HL-60/S4 treated with phorbol 12-myristate 13-acetate at 8.2 ng/mL for 4 days and 3 days (cell line): ENCODE data around the gene CIB1.

Source experiments
- in situ Hi-C: fragments of 300-500 bp; cut with MboI; formaldehyde crosslinking; loops from 2 replicates; pipeline ENCODE4 v1.15.0; 2022; ENCODE audit warnings: low sequenced_read_pairs

The CIB1 gene

DNA sequence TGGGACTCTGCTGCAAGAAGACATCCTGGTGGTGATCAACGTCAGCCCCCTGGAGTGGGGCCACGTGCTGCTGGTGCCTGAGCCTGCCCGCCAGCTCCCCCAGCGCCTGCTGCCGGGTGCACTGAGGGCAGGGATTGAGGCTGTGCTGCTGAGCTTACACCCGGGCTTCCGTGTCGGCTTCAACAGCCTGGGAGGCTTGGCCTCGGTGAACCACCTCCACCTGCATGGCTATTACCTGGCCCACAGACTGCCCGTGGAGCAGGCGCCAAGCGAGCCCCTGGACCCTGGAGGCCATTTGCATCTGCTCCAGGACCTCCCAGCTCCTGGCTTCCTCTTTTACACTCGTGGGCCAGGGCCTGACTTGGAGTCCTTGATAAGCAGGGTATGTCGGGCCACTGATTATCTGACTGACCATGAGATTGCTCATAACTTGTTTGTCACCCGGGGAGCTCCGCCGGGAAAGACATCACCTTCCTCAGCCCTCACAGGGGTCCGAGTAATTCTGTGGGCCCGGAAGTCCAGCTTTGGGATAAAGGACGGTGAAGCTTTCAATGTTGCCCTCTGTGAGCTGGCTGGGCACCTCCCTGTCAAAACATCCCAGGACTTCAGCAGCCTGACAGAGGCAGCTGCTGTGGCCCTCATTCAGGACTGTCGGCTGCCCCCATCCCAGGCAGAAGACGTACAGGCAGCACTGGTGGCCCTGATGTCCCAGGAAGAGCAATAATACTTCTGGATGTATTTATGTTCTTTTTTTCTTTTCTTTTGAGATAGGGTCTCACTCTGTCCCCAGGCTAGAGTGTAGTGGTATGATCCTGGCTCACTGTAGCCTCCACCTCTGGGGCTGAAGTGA, 7.8 kb upstream of the CIB1 start:
- in situ Hi-C loops = no loop called here

DNA sequence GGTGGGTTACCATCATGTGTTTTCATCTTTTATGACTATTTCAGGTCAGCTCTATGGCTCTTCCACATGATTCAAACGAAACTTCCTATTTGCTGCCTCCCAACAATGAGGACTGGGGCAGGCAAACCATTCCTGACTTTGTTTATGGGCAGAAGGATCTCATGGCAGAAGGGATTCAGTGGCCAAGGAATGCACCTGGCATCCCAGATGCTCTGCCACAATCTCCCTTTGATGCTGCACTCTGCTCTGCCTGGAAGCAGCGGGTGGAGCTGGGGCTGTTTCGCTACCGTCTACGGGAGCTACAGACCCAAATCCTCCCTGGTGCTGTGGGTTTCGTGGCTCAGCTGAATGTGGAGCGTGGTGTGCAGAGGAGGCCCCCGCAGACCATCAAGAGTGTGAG, 7.1 kb upstream of the CIB1 start:
- in situ Hi-C loops = no loop called here

DNA sequence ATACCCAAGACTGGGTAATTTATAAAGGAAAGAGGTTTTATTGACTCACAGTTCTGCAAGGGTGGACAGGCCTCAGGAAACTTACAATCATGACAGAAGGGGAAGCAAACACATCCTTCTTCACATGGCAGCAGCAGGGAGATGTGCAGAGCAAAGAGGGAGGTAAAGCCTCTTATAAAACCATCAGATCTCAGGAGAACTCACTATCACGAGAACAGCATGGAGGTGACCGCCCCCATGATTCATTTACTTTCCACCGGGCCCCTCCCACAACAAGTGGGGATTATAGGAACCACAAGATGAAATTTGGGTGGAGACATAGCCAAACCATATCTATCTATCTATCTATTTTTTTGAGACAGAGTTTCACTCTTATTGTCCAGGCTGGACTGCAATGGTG, 5.6 kb upstream of the CIB1 start:
- in situ Hi-C loops = no loop called here

DNA sequence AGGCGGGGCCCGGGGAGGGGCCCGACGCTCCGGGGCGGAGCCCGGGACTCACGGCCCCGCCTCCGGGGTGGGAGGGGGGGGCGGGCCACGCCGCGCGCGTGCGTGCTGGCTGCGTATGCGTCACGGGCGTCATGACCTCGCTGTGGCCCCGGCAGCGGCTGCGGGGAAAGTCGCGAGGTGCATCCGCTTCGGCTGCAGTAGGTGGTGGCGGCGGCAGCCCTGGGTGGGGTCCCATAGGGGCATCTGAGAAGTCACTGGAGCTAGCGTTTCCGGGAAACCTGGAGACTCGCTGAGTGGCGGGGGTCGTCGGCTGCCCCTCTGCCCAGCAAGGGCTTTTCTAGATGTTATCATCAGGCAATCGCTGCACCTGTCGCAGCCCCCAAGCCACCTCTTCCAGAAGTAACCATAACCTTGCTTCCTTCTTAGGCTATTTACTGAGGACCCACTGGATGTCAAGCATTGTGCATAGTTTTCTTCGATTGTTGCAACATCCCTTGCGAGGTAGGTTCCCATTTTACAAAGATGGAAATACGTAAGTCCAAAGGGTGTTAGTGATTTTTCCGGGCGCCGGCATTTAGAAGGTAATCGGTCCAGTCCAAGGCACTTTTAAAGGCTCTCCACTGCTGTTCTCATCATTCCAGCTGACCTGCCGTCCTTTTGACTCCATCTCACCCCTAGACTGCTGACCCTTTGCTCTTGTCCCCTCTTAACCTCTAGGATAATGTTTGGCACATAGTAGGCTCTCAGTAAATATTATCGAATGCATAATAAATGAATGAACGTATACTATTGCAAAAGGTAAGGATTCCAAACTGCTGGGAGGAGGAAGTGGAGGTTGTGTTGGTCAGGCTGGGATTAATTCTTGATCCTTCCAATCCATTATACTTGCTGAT, 601 bp upstream of the CIB1 start, which contains the start of gene GDPGP1:
TSS of gene GDPGP1 (plus strand) at position 114 of the 893 bp plus-strand sequence. CDS start 6,700 bp downstream, outside the sequence.
- in situ Hi-C loops = no loop called here

DNA sequence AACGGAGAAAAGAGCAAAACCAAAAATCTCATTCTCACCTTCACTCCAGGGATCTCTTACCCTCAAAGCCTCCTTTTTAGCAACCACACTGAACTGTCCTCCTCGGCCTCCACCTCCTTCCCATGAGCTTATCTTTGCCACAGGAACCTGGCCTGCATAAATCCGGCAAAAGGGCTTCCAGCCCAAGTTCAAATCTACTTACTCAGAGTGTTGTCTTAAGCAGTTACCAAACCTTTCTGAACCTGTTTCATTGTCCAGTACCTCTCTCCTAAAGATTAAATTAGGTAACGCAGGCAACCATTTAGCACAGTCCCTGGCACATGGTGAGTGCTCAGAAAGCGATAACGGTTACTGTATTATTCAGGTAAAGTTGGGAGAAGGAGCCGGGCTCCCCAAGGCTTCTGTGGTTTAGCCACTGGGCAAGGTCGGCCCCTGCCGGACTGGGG, 777 bp downstream of the CIB1 start:
- in situ Hi-C loops = no loop called here

DNA sequence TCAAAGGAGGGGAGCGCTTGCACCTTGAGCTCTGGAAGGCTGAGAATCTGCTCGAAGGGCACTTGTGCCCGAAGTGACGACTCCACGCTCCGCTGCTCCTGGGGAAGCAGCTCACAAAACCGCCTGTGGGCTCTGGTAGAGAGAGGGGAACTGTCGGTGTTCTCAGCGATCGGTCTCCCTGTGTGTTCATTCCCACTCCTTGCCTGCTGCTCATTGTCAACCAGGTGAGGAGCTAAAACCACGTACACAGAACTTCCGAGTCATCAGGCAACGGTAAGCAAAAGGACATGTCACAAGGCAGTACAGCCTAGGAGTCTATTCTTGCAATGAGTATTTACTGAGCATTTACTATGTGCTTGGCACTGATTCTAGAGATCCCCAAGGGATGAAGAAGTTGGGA, 1.5 kb downstream of the CIB1 start:
- in situ Hi-C loops = no loop called here

DNA sequence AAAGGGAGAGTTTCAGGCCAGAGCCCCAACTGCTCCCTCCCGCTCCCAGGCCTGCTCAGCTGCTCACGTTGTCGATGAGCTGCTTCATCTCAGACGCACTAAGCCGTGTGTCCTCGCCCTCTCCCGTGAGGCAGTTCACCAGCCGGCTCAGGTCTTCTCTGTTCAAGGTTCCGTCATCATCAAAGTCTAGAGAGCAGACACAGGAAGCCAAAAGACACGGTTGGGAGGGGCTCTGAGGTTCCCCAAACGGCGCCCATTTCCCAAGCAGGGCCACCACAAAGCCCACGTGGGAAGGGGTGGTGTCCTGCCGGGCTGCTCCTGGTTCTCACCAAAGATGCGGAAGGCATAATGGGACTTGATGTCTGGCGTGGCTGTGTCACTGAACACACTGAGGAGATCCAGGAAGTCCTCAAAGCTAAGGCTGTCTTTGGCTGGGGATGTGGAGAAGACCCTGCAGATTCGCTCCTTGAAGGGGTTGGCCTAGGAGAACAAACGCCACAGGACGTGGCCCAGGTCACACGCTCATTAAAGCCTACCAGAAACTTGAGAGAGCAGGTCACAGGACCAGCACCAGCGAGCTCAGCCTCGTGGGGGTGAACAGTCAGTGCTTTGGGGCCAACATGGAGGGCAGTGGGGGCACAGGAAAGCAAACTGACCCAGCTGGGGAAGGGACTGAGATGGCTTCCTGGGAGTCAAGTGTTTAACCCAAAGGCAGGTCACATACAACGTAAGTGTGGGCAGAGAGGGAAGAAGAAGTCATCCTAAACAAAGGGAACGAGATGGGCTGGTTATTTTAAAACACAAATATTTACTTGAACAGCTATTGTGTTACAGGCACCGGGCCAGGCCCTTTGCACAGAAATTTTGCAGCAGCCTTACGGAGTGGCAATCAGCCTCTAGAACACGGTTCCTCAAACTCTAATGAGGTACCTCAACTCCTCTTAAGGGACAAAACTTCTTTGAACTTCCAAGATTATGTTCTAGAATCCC, 2.4 kb downstream of the CIB1 start:
- in situ Hi-C loops = no loop called here

DNA sequence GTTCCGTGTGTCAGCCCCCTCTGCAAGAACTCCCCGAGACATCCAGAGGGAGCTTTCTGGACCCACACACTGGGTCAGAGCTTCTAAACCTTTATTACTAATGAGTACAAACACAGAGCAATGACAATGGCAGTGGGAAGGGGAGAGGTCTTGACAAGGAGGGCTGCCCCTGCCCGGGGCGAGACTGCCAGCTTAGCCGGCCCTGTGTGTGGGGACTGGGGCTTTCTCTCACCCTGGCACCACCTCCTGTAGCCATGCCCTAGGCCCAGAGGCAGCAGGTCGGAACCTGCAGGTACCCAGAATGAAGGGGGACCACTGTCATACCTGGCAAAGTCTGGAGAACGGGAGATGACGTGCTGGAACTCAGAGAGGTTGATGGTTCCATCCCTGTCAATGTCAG, 3.1 kb downstream of the CIB1 start:
- in situ Hi-C loops = no loop called here

DNA sequence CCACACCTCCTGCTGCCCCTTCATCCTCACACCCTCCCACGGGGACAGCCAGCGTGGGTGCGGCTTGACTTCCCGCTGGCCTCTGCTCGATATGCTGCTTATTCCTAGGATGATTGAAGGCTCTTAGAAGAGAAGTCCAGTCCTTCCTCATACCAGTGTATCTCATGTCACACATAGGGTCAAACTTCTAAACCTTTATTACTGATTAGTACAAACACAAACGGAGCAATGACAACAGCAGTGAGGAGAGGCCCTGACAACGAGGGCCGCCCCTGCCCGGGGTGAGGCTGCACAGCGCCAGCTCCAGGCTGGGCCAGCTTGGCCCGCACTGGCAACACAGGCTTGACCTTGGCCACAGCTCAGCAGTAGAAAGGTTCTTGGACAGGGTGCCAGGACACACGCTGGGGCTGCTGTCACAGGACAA, 3.7 kb downstream of the CIB1 start:
- in situ Hi-C loops = no loop called here

DNA sequence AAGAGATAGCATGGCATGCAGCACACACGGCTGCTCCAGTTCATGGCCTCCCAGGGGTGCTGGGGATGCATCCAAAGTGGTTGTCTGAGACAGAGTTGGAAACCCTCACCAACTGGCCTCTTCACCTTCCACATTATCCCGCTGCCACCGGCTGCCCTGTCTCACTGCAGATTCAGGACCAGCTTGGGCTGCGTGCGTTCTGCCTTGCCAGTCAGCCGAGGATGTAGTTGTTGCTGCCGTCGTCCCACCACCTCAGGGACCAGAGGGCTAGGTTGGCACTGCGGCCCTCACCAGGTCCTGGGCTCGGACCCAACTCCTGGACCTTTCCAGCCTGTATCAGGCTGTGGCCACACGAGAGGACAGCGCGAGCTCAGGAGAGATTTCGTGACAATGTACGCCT, 4.8 kb downstream of the CIB1 start:
- in situ Hi-C loops = loop anchor here (10.0 kb wide), 1 partner anchor 64 kb away; no protein-coding TSS in a partner anchor

DNA sequence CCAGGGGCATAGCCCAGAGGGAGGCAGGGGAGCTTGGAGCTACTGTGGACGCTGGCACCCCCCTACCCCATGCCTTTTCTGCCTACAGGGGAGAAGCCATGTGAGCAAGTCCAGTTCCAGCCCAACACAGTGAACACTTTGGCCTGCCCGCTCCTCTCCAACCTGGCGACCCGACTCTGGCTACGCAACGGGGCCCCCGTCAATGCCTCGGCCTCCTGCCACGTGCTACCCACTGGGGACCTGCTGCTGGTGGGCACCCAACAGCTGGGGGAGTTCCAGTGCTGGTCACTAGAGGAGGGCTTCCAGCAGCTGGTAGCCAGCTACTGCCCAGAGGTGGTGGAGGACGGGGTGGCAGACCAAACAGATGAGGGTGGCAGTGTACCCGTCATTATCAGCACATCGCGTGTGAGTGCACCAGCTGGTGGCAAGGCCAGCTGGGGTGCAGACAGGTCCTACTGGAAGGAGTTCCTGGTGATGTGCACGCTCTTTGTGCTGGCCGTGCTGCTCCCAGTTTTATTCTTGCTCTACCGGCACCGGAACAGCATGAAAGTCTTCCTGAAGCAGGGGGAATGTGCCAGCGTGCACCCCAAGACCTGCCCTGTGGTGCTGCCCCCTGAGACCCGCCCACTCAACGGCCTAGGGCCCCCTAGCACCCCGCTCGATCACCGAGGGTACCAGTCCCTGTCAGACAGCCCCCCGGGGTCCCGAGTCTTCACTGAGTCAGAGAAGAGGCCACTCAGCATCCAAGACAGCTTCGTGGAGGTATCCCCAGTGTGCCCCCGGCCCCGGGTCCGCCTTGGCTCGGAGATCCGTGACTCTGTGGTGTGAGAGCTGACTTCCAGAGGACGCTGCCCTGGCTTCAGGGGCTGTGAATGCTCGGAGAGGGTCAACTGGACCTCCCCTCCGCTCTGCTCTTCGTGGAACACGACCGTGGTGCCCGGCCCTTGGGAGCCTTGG, 5.6 kb downstream of the CIB1 start:
- in situ Hi-C loops = loop anchor here (10.0 kb wide), 1 partner anchor 63 kb away; no protein-coding TSS in a partner anchor

DNA sequence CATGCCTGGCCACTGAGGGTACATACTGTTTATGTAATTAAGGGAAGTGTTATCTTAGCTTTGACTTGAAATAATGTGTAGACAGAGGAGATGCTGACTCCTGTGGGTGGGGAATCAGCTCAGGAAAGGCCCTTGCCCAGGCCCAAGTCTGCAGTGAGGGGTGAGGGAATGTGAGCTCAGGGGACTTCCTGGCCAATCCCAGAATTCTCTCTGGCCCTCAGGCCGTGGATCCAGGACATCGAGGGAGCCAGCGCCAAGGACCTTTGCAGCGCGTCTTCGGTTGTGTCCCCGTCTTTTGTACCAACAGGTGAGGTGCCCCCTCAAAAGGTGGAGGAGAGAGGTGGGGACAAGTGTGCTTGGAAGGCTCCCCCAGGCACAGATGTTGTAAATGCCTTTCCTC, 6.4 kb downstream of the CIB1 start:
- in situ Hi-C loops = loop anchor here (10.0 kb wide), 1 partner anchor 63 kb away; no protein-coding TSS in a partner anchor

DNA sequence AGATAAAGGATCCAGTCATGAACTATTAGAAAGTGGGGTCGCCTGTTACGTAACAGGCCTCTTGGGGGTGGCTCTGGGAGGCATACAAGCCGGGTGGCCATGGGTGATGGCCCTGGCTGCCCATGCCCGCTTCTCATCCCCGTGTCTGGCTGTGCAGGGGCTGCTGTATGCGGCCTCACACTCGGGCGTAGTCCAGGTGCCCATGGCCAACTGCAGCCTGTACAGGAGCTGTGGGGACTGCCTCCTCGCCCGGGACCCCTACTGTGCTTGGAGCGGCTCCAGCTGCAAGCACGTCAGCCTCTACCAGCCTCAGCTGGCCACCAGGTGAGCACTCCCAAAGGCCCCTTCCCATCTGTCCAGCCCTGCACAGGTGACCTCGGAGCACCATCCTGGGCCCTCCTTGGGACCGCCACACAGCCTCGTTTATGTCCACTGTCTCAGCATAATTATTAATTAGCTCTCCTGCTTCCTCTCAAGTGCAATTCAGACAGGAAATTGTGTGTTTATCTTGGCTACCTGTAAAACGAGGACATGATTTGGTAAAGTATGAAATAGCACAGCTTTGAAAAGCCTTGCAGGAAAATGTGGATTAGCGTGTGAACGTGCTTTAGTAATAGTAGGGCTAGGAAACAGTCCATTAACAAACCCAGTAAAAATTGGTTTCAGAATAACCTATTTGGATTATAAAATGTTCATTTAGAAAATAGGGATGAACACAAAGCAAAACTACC, 8.1 kb downstream of the CIB1 start:
- in situ Hi-C loops = loop anchor here (10.0 kb wide), 1 partner anchor 61 kb away; no protein-coding TSS in a partner anchor

DNA sequence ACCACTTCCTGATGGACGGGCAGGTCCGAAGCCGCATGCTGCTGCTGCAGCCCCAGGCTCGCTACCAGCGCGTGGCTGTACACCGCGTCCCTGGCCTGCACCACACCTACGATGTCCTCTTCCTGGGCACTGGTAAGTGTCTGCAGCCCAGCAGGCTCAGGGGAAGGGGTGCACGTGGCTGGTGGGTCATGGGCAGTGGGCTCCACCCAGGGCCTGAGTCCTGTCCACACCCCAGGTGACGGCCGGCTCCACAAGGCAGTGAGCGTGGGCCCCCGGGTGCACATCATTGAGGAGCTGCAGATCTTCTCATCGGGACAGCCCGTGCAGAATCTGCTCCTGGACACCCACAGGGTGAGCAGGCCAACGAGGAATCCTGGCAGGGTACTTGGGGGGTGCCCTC, 8.7 kb downstream of the CIB1 start:
- in situ Hi-C loops = loop anchor here (10.0 kb wide), 1 partner anchor 60 kb away; no protein-coding TSS in a partner anchor

DNA sequence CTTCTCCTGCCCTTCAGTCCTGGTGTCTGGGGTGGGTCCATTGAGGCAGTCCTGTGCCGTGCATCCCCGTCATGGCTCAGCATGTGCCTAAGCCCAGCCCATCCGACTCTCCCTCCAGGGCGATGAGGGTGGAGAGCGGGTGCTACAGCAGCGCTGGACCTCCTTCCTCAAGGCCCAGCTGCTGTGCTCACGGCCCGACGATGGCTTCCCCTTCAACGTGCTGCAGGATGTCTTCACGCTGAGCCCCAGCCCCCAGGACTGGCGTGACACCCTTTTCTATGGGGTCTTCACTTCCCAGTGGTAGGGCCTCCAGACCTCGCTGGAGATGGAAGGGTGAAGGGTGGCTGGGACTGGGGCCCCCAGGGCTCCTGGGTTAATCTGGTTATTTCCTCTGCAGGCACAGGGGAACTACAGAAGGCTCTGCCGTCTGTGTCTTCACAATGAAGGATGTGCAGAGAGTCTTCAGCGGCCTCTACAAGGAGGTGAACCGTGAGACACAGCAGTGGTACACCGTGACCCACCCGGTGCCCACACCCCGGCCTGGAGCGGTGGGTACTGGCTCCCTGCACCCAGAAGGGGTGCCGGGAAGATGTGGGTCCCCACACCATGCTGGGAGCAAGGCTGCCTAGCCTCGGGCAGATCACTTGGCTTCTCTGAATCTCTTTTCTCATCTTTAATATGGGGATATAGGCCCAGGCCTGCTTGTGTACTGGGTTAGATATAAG, 10.1 kb downstream of the CIB1 start:
- in situ Hi-C loops = loop anchor here (10.0 kb wide), 1 partner anchor 59 kb away; no protein-coding TSS in a partner anchor

DNA sequence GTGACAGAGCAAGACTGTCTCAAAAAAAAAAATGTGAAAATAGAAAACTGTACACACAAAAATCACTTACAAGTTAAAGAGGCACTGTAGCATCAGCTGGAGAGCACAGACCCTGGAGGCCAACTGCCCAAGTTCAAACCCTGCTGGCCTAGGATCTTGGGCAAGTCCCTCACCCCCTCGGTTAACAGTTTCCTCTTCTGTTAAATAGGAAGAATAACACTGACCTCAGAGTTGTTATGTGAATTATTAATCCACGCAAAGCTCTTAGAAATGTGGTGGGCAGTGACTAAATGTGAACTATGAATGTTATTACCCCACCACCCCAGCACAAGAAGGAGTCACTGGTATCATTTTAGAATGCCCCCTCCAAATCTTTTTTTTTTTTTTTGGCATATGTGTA, 11.2 kb downstream of the CIB1 start:
- in situ Hi-C loops = loop anchor here (10.0 kb wide), 1 partner anchor 58 kb away; no protein-coding TSS in a partner anchor

DNA sequence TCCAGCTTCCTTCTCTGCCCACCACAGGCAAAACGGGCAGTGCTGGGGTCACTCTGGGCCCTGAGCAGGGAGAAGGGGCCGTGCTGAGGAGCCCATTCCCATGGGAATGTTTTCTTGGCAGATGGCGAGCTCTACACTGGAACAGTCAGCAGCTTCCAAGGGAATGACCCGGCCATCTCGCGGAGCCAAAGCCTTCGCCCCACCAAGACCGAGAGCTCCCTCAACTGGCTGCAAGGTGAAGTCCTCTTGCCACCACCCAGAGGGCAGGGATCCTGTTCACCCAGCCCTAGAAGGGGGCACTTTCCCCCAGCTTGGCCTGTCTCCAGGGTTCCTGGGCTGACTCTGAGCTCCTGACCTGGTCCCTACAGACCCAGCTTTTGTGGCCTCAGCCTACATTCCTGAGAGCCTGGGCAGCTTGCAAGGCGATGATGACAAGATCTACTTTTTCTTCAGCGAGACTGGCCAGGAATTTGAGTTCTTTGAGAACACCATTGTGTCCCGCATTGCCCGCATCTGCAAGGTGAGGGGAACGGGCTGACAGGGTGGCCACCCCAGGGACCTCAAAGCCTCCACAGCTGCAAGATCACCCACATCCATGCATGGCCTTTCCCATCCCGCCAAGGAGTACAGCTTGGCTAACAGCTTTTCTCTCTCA, 12.4 kb downstream of the CIB1 start:
- in situ Hi-C loops = loop anchor here (10.0 kb wide), 1 partner anchor 57 kb away; no protein-coding TSS in a partner anchor
